ENCODE results near the gene SEC61B. TPM values are rescaled to one million over a fixed set of nuclear protein-coding genes. Genes with fewer than 3 reads are reported as not detected.

The SEC61B gene
- polyA plus RNA-seq, 1 experiment = 207 TPM

DNA sequence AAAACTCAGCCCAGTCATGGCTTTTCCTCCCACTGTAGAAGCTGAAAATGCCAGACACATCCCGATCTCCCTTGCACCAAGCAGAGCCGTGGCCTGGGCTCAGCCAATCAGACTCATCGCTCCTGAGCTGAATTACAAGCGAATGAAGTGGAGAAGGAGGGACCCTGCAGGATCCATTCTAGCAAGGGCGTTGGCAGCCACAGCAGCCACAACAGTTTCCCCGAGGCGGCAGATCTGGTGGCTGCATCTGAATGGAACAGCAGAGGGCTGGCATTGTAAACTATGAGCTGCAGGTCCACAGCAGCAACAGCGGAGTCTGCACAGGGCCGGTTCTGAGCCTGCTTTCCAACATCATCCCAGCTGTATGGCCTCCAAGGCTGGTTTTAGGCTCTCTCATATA is 24.1 kb upstream of the SEC61B start:
- Histone ChIP-seq H3K27me3 (ENCODE audit: control insufficient read depth, insufficient read depth, low read length) (peaks cover 12% of the 10 kb centered on the region), H3K27ac (ENCODE audit: low read depth, low read length) (no peak overlapping the region), H3K4me3 (ENCODE audit: low read depth, low read length) (no peak overlapping the region), H3K9me3 (ENCODE audit: control insufficient read depth, insufficient read depth, low read length) (no peaks in the 10 kb centered on the region)
- ChIA-PET CTCF (interaction anchor here (0.8 to 5.7 kb wide), 3 partner anchors 14 to 19 kb away, joined by 3 to 43 read pairs (median 5); no protein-coding TSS in a partner anchor), POLR2A (no interaction called here)
- no peak for DNase-seq (ENCODE audit: low read depth, low spot score)
- TF ChIP-seq, protein P1, sequence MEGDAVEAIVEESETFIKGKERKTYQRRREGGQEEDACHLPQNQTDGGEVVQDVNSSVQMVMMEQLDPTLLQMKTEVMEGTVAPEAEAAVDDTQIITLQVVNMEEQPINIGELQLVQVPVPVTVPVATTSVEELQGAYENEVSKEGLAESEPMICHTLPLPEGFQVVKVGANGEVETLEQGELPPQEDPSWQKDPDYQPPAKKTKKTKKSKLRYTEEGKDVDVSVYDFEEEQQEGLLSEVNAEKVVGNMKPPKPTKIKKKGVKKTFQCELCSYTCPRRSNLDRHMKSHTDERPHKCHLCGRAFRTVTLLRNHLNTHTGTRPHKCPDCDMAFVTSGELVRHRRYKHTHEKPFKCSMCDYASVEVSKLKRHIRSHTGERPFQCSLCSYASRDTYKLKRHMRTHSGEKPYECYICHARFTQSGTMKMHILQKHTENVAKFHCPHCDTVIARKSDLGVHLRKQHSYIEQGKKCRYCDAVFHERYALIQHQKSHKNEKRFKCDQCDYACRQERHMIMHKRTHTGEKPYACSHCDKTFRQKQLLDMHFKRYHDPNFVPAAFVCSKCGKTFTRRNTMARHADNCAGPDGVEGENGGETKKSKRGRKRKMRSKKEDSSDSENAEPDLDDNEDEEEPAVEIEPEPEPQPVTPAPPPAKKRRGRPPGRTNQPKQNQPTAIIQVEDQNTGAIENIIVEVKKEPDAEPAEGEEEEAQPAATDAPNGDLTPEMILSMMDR (IDR thresholded peaks at IDR 0.05; ENCODE audit: low read depth, low read length) = no peak

DNA sequence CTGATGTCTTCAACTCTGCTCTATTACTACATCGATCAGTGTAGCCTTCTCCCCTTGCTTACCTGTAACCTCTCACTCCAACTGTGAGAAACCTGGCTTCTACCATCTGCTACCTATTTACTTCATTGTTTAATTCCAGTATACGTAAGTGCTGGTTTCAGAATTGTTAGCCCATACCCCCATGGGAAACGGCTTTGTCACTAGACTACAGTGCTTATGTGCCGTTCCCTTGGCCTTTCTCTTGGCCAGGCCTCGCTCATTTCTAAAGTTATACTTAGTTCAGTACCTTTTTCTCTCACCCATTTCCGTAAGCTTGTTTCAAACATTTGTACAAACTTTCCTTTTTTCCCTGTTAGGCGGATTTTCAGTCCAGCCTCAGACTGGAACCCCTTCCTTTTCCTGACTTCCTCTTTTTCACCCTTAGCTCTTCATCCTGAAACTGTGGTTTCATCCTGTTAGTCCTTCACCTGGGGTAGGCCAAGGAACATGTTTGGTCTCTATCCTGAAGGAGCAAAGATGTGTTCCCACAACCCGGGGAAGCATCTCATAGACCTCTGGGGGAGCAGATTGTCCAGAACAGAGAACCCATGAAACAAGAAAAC is 22.0 kb upstream of the SEC61B start:
- POLR2A ChIA-PET = no interaction called here
- DNase-seq (ENCODE audit: low read depth, low spot score) = no peak
- Histone ChIP-seq H3K4me3 (ENCODE audit: low read depth, low read length) (no peak overlapping the region), H3K9me3 (ENCODE audit: control insufficient read depth, insufficient read depth, low read length) (no peaks in the 10 kb centered on the region), H3K27ac (ENCODE audit: low read depth, low read length) (no peak overlapping the region), H3K27me3 (ENCODE audit: control insufficient read depth, insufficient read depth, low read length) (peaks cover 12% of the 10 kb centered on the region)
- TF ChIP-seq, protein P1 (IDR thresholded peaks at IDR 0.05; ENCODE audit: low read depth, low read length) = no peak
- CTCF ChIA-PET = no interaction called here

DNA sequence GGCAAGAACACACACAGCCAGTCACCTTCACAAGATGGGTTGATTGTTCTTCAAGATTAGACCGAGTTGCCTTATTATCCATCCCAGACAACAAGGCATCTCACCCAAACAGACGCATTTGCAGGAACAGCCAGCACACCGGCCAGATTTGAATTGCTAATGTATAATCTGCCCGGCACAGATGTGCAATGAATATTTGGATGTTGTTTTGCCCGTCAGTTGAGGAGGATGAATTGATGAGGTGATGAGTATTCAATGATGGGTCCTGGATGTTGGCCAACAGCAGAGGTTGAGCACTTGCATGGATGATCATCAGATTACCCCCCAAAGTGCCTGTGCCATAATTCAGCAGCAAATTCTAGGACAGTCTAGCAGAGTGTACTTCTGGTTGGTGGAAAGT is 20.5 kb upstream of the SEC61B start:
- no peak overlapping the region for H3K27ac ChIP-seq (ENCODE audit: low read depth, low read length)
- TF ChIP-seq, protein P1 (IDR thresholded peaks at IDR 0.05; ENCODE audit: low read depth, low read length) = no peak
- H3K4me3 ChIP-seq (ENCODE audit: low read depth, low read length) = no peak overlapping the region
- ChIA-PET POLR2A (no interaction called here), CTCF (interaction anchor here (0.9 to 1.2 kb wide), 3 partner anchors 17 to 354 kb away, joined by 3 to 6 read pairs (median 4); no protein-coding TSS in a partner anchor)
- DNase-seq (ENCODE audit: low read depth, low spot score) = no peak
- H3K9me3 ChIP-seq (ENCODE audit: control insufficient read depth, insufficient read depth, low read length) = no peaks in the 10 kb centered on the region
- H3K27me3 ChIP-seq (ENCODE audit: control insufficient read depth, insufficient read depth, low read length) = peaks cover 12% of the 10 kb centered on the region

DNA sequence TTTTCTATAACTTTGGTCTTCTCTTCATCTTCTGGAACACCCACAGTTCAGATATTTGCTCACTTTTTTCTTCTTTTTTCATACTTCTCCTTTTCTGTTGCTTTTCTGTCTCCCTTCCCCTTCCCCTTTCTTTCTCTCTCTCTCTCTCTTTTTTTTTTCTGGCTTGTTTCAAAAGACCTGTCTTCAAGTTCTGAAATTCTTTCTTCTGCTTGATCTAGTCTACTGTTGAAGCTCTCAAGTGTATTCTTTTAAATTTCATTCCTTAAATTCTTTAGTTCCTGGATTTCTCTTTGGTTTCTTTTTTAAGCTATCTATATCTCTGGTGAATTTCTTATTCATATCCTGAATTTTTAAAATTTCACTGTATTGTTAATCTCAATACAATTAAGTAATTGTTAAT is 11.5 kb upstream of the SEC61B start:
- ChIA-PET CTCF (no interaction called here), POLR2A (no interaction called here)
- no peak for DNase-seq (ENCODE audit: low read depth, low spot score)
- peaks cover 12% of the 10 kb centered on the region for H3K9me3 ChIP-seq (ENCODE audit: control insufficient read depth, insufficient read depth, low read length)
- H3K27ac ChIP-seq (ENCODE audit: low read depth, low read length) = no peak overlapping the region
- TF ChIP-seq, protein P1 (IDR thresholded peaks at IDR 0.05; ENCODE audit: low read depth, low read length) = no peak
- H3K27me3 ChIP-seq (ENCODE audit: control insufficient read depth, insufficient read depth, low read length) = no peaks in the 10 kb centered on the region
- no peak overlapping the region for H3K4me3 ChIP-seq (ENCODE audit: low read depth, low read length)

DNA sequence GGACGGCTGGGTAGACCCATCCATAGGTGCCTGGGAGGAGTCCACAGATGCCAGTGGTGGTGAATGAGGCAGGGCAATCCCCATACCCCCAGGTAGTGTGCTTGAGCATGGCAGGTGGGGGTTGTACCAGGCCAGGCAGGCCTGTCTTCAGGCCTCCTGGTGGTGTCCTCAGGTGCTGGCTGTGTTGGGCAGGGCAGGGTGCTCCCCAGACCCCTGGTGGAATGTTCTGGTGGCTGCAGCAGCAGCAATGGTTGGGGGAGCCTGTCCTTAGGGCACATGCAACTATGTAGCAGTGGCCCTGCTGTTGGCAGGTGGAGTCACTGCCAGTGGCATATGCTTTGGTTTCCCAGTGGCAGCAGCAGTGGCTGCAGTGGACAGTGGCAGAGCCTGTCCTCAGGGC is 10.3 kb upstream of the SEC61B start:
- Histone ChIP-seq H3K27me3 (ENCODE audit: control insufficient read depth, insufficient read depth, low read length) (no peaks in the 10 kb centered on the region), H3K27ac (ENCODE audit: low read depth, low read length) (no peak overlapping the region)
- CTCF ChIA-PET = interaction anchor here (0.5 to 0.7 kb wide), 2 partner anchors 14 to 1011 kb away, joined by 3 to 7 read pairs; no protein-coding TSS in a partner anchor

More for the DNA sequence above, 10.3 kb upstream of the SEC61B start:
- DNase-seq (ENCODE audit: low read depth, low spot score) = no peak
- TF ChIP-seq, protein P1 (IDR thresholded peaks at IDR 0.05; ENCODE audit: low read depth, low read length) = no peak
- Histone ChIP-seq H3K4me3 (ENCODE audit: low read depth, low read length) (no peak overlapping the region), H3K9me3 (ENCODE audit: control insufficient read depth, insufficient read depth, low read length) (peaks cover 12% of the 10 kb centered on the region)
- POLR2A ChIA-PET = no interaction called here
